Measurements from ENCODE around the gene ARL2. TPM values are rescaled to one million over a fixed set of nuclear protein-coding genes. Genes with fewer than 3 reads are reported as not detected.
A peak's percentile ranks its signal among the peaks of the same experiment; 100 is the strongest.

The ARL2 gene
- total RNA-seq, 2 donors from 2014 or later: 82.6 to 96.1 TPM

DNA sequence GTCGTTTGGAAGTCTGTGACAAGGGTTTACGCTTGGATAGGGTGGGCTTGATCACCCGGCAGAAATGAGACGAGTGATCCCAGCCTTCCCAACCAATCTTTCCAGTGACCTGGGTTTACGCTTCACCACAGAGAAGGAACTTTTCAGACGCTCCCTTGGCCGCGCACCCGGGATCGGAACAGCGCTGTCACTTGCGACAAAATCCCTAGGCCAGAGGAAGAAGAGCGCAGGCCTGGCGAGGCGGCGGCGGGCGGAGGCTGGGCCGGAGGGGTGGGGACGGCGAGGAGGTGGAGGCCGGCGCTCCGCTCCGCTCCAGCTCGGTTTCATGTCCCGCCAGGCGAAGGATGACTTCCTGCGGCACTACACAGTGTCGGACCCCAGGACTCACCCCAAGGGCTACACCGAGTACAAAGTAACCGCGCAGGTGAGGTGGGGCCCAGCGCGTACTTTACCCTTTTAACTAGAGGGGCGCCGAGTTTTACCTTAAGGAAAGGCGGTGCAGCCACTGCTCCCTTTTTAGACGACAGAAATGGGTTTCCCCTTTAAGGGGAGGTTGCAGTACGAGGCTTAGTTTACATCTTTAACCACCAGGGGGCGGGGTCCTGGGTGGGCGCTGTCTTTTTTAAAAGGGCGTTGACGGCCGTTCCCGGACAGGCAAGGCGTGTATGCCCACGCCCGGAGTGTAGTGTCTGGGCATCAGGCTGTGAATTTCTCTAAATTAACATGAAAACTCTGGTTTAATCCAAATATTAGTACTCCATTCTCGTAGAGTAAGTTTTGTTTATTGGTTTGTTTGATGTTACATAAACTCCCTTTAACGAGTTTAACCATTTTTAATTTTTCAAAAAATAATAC lies 13.5 kb downstream of the ARL2 start, which contains the start of gene SNX15:
TSS of gene SNX15 (plus strand) at position 227 of the 855 bp plus-strand sequence. CDS start at position 326, 99 bp downstream.
- peak; percentile 84 to 93 for DNase-seq (ENCODE audit: low spot score in 2 of 2)
- Mint-ChIP-seq H3K36me3 (no peaks in the 10 kb centered on the region), H3K9me3 (no peaks in the 10 kb centered on the region), H3K27ac (peak within 1 kb of the TSS; percentile 30 to 90)
- peak; percentile 90 to 94 for ATAC-seq

DNA sequence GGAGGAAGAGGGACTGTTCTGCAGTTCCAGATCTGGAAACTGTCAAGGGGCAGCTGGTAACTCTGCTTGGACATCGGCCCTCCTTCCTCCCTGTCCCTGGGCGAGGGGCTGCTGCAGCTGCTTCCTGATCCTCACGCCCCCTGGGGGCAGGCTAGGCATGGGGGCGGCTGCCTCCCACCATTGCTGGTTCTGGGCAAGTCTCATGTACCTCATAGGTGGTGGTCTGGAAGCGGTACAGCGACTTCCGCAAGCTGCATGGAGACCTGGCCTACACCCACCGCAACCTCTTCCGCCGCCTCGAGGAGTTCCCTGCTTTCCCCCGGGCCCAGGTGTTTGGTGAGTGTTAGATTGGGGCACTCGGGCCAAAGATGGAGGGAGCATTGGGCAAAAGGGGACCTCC lies 18.3 kb downstream of the ARL2 start:
- H3K27ac Mint-ChIP-seq: no peak overlapping the region

DNA sequence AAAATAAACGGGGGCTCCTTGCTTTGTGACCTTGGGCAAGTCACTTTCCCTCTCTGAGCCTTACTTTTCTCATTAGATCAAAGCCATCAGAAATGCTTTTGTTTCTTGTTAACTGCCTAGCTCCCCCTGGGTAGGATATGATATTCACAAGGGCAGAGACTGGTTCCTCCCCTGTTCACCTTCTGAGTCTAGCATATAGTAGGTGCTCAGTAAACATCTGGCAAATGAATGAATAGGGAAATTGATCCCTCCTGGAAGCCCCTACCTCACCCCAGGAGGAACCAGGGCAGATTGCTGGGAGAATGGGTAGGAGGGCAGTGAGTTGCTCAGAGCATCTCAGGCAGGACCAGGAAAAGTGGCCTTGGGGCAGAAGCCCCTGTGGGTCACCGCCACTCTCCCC lies 20.5 kb downstream of the ARL2 start:
- no peak for DNase-seq (ENCODE audit: low spot score in 2 of 2)
- H3K36me3 Mint-ChIP-seq: no peaks in the 10 kb centered on the region
- H3K9me3 Mint-ChIP-seq: no peaks in the 10 kb centered on the region
- no peak overlapping the region for H3K27ac Mint-ChIP-seq
- ATAC-seq: no peak

More for the DNA sequence above, 18.3 kb downstream of the ARL2 start:
- no peak for ATAC-seq
- Mint-ChIP-seq H3K9me3 (no peaks in the 10 kb centered on the region), H3K36me3 (no peaks in the 10 kb centered on the region)
- no peak for DNase-seq (ENCODE audit: low spot score in 2 of 2)

DNA sequence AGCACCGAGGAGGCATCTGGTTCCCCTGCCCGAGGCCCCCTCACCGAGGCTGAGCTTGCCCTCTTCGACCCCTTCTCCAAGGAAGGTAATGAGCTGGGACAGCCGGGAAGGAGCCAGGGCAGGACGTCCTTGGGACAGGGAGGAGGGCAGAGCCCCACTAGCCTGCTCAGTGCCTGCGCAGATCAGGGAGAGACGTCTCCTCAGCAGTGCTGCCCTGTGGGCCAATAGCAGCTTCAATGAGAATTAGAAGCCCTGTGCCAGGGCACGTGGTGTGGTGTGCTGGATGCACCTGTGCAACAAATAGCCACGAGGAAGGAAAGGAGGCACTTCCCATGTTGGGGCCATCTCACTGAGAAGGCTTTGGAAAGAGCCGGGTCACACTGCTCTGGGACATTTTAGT lies 21.6 kb downstream of the ARL2 start:
- no peak overlapping the region for H3K27ac Mint-ChIP-seq
- H3K36me3 Mint-ChIP-seq: no peaks in the 10 kb centered on the region
- DNase-seq (ENCODE audit: low spot score in 2 of 2): no peak
- ATAC-seq: no peak
- H3K9me3 Mint-ChIP-seq: no peaks in the 10 kb centered on the region

DNA sequence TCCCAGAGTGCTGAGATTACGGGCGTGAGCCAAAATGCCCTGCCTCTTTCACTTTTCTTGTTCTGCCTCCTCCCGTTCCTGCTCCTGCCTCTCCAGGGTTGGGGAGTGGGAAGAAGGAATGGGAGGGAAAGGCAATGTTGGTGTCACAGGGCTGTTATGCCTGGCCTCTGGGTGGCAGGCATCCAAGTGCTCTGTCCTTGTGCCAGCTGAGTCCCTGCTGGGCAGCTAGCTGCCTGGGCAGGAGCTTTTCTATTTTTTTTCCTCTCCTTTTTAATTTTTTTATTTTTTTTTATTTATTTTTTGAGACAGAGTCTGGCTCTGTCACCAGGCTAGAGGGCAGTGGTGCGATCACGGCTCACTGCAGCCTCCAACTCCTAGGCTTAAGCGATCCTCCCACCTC lies 23.0 kb downstream of the ARL2 start:
- no peak for ATAC-seq
- H3K36me3 Mint-ChIP-seq: no peaks in the 10 kb centered on the region
- H3K9me3 Mint-ChIP-seq: no peaks in the 10 kb centered on the region
- no peak overlapping the region for H3K27ac Mint-ChIP-seq
- DNase-seq (ENCODE audit: low spot score in 2 of 2): no peak

DNA sequence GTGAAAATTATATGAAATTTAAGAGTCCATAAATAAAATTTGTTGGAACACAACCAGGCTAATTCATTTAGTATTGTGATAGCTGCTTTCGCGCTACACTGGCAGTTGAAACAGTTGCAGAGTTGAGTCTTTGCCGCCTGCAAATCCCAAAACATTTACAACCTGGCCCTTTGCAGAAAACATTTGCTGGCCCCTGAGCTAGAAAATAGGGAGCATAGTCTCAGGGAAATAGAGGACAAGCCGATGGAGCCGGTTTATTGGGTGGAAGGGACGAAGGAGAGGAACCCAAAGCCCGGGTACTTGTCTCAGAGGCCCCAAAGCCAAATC lies 26.5 kb downstream of the ARL2 start:
- no peak for ATAC-seq
- Mint-ChIP-seq H3K36me3 (peaks cover 5 to 7% of the 10 kb centered on the region in 2 donors), H3K27ac (peak overlapping the region; percentile 82 to 92)

DNA sequence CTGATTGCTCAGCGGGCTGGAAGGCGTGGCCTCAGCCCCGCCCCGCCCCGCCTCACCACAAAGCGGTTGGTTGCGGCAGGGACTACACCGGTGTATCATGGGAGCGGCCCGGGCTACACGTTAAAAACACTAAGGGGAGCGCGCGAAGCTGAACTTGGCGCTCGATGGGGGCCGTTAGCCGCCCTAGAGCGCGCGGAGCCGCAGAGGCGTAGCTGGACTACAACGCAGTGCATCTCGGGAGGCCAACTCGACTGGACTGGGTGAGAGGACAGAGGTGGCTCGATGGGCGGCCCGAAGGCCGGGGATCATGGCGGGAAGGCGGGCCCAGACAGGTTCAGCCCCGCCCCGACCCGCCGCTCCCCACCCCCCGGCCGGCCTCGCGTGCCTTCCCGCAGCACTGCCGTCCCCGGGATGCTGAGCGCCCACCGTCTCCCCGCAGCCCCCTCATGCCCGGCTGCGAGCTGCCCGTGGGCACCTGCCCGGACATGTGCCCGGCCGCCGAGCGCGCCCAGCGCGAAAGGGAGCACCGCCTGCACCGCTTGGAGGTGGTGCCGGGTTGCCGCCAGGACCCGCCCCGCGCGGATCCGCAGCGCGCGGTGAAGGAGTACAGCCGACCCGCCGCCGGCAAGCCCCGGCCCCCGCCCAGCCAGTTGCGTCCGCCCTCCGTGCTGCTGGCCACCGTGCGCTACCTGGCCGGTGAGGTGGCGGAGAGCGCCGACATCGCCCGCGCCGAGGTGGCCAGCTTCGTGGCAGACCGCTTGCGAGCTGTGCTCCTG lies 27.1 kb downstream of the ARL2 start, which contains the start of gene SAC3D1:
TSS of gene SAC3D1 (plus strand) at position 364 of the 776 bp plus-strand sequence. CDS start at position 447, 83 bp downstream.
- ATAC-seq (peak; percentile 90 to 95), DNase-seq (ENCODE audit: low spot score in 2 of 2) (peak; percentile 90 to 94)
- peaks cover 5 to 7% of the 10 kb centered on the region in 2 donors for H3K36me3 Mint-ChIP-seq
- peak within 1 kb of the TSS; percentile 82 to 92 for H3K27ac Mint-ChIP-seq
- H3K9me3 Mint-ChIP-seq: no peaks in the 10 kb centered on the region

More for the DNA sequence above, 26.5 kb downstream of the ARL2 start:
- no peaks in the 10 kb centered on the region for H3K9me3 Mint-ChIP-seq
- DNase-seq (ENCODE audit: low spot score in 2 of 2): no peak

DNA sequence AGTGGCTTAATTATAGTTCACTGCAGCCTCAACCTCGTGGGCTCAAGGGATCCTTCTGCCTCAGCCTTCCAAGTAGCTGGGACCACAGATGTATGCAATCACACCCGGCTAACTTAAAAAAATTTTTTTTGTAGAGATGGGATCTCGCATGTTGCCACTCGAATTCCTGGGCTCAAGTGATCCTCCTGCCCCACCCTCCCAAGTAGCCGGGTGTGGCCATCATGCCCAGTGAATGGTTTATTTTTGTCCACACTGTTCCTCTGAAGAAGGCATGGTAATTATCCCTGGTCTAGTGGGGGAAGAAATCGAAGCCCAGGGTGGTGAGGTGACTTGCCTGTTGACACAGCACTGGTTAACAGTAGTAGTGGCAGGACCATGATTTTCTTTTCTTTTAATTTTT lies 28.9 kb downstream of the ARL2 start:
- Mint-ChIP-seq H3K9me3 (no peaks in the 10 kb centered on the region), H3K27ac (peak overlapping the region in 1 of 2 donors; percentile 71), H3K36me3 (peaks cover 7 to 11% of the 10 kb centered on the region in 2 donors)
- ATAC-seq (no peak), DNase-seq (ENCODE audit: low spot score in 2 of 2) (no peak)

DNA sequence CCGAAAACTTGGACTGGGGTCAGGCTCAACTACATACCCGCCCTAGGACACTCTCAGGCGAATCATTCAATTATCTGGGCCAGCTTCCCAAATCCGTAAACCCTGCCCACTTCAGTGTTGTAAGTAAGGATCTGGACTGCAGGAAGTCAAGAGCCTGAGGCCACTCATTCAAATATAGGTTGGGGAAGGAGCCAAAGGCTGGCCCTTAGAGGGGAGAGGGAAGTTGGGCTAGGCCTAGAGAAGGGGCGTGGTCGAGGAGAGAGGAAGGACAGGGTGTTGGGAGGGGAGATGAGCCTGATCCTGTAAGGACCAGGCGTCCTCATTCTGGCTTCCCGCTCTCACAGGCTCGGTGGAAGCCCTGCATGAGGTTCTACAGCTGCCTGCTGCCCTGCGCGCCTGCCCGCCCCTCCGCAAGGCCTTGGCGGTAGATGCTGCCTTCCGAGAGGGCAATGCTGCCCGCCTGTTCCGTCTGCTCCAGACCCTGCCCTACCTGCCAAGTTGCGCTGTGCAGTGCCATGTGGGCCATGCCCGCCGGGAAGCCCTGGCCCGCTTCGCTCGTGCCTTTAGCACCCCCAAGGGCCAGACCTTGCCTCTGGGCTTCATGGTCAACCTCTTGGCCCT lies 30.0 kb downstream of the ARL2 start:
- H3K36me3 Mint-ChIP-seq: peaks cover 7 to 11% of the 10 kb centered on the region in 2 donors
- no peak overlapping the region for H3K27ac Mint-ChIP-seq
- H3K9me3 Mint-ChIP-seq: no peaks in the 10 kb centered on the region
- ATAC-seq: no peak
- no peak for DNase-seq (ENCODE audit: low spot score in 2 of 2)

DNA sequence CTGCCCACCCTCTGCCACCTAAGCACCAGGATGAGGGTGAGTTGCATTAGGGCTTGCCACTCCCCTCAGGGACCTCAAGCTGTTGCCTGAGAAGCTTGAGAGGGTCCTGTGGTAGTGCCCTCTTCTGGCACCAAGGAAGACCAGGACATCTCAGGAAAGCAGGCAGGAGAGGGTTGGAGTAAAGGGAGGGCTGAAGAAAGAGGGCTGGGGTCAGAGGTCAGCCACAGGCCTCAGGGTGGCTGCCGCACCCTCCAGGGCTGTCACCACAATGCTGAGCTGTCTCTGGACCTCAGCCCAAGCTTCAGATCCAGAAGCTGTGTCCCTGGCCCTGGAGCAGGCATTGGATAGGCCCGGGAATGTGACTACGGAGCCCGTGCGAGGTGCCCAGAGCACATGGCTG lies 31.1 kb downstream of the ARL2 start:
- no peak for DNase-seq (ENCODE audit: low spot score in 2 of 2)
- H3K27ac Mint-ChIP-seq: no peak overlapping the region
- peaks cover 7 to 11% of the 10 kb centered on the region in 2 donors for H3K36me3 Mint-ChIP-seq
- H3K9me3 Mint-ChIP-seq: no peaks in the 10 kb centered on the region
- ATAC-seq: no peak

DNA sequence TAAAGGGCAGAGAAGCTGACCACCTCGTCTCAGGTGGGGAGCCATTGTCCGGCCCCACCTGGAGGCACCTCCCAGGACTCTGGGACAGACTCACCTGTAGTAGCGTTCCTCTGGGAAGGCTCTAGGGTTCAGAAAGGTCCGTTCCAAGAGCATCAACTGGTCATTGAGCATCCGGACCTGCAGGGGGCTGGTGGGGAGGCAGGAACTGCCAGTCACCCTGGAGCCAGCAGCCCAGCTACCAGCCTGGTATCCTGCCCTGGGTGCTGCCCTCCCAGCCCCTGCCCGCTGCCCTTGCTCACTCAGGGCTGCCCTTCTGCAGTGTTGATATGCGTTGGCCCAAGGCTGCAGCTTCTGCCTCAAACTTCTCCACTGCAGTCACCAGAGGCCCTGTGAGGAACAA lies 31.8 kb downstream of the ARL2 start:
- DNase-seq (ENCODE audit: low spot score in 2 of 2) (no peak), ATAC-seq (no peak)
- no peaks in the 10 kb centered on the region for H3K9me3 Mint-ChIP-seq
- peaks cover 7 to 11% of the 10 kb centered on the region in 2 donors for H3K36me3 Mint-ChIP-seq
- H3K27ac Mint-ChIP-seq: no peak overlapping the region

DNA sequence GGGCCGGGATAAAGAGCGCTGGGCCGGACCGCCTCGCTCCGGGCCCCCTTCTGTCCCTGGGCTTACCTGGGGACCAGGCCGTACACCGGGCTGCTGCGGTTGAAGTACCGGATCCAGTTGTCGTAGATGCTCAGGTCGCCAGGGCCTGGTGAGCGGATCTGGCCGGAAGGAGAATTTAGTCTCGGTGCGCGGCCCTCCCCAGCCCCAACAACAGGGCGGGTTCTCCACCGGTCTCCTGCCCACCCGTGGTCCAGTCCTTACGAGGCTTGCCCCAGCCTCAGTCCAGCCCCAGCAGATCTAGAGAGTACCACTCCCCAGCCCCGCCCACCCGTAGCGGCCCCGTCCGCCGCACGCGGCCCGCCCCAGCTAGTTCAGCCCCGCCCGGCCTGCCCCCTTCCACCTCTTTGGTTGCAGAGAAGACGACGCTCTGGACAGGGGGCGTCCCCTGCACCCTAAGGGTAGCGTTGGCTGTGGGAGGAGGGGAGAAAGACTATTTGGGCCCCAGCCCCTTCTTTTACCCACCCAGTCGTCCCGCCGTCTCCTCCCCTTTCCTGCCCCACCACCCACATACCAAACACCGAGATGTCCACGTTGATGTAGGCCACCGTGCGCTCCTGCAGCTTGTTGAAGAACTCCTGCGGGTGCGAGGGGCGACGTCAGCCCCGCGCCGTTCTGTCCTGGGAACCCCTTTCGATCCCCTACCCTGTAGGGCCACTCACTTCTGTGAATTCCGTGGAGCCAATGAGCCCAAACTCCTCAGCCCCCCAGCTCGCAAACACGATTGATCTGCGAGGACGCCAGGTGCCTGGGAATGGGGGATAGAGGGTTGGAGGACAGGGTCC lies 33.8 kb downstream of the ARL2 start:
- no peak for DNase-seq (ENCODE audit: low spot score in 2 of 2)
- Mint-ChIP-seq H3K36me3 (peaks cover 1 to 11% of the 10 kb centered on the region in 2 donors), H3K27ac (peak overlapping the region; percentile 68 to 81), H3K9me3 (no peaks in the 10 kb centered on the region)
- peak; percentile 71 to 83 for ATAC-seq

DNA sequence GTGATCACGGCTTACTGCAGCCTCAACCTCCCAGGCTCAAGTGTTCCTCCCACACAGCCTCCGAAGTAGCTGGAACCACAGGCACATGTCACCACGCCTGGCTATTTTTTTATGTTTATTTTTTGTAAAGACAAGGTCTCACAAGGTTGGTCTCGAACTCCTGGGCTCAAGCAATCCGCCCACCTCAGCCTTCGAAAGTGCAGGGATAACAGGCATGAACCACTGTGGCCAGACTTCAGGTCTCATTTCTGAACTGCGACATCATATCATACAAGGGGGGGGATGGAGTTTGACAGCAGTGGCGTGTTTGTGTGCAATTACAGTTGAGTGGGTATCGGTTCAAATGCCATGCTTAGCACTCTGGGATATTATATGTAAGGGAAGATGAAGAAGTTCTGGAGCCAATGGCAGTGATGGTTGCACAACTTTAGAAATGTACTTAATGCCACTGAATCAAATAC lies 37.5 kb downstream of the ARL2 start:
- Mint-ChIP-seq H3K36me3 (peaks cover 0 to 6% of the 10 kb centered on the region in 2 donors), H3K9me3 (no peaks in the 10 kb centered on the region), H3K27ac (no peak overlapping the region)
- DNase-seq (ENCODE audit: low spot score in 2 of 2): no peak
- no peak for ATAC-seq

DNA sequence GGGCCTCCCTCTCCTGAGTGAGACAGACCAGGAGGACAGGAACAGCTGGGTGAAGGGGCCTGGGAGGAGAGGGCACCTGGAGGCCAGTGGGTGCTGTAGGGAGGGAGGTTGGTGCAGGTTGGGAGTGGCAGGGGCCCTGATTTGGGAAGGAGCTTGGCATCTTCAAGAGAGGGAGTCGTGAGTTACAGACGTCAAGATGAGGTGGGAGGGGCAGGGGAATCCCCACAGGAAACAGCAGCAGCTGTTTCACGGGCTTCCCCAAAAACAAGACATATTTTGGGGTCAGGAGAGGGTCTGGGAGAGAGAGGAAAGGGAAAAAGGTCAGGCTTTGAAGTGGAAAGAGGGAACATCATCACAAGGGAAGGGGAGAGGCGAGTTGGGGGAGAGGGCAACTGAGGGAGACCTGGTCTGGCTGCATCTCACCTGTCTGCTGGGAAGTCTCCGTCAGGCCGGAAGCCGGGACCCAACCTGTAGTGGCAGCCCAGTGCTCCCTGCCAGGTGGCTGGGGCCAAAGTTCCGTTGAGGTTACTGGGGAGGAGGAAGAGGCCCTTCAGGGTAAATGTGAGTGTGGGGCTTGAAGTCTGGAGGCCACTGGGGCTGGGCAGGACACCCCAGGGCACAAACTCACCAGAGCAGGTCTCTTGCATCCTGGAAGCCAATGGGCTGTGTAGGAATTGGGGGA lies 40.0 kb downstream of the ARL2 start:
- peak overlapping the region; percentile 80 to 87 for H3K27ac Mint-ChIP-seq
- H3K36me3 Mint-ChIP-seq: no peaks in the 10 kb centered on the region
- ATAC-seq (peak in 1 of 2 donors; percentile 29), DNase-seq (ENCODE audit: low spot score in 2 of 2) (no peak)
- H3K9me3 Mint-ChIP-seq: no peaks in the 10 kb centered on the region

DNA sequence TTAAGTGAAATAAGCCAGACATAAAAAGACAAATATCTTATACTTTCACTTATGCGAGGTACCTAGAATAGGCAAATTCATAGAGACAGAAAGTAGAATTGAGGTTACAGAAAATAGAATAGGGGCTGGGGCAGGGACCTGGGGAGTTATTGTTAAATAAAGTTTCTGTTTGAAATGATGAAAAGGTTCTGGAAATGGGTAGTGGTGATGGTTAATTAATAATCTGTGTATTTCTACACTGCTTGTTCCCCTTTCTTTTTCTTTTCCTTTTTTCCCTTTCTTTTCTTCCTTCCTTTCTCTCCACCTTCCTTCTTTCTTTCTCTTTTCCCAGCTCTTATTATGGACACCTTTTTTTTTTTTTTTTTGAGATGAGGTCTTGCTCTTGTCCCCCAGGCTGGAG lies 41.6 kb downstream of the ARL2 start:
- Mint-ChIP-seq H3K36me3 (no peaks in the 10 kb centered on the region), H3K9me3 (no peaks in the 10 kb centered on the region), H3K27ac (peak overlapping the region in 1 of 2 donors; percentile 2)
- no peak for ATAC-seq
- no peak for DNase-seq (ENCODE audit: low spot score in 2 of 2)
